Heart left ventricle (tissue), 13 donors: ENCODE data around the gene STYXL2.

Experiments
- CTCF ChIP-seq, 12 donors: fragments of 200-600 bp; sonication (generic) in 4 of 12; IDR thresholded peaks; one replicate each; pipeline versions ENCODE4 v1.5.0 to v1.8.0; 2018 to 2022; ENCODE audit warnings: antibody characterized with exemption in 12 of 12, mild to moderate bottlenecking in 5 of 12
- POLR2A ChIP-seq, 2 donors: fragments of 450-650 bp; IDR thresholded peaks; one replicate each; pipeline ENCODE4 v1.6.1; 2017; ENCODE audit warnings: antibody characterized with exemption in 2 of 2, mild to moderate bottlenecking in 2 of 2, moderate library complexity in 2 of 2
- donor health status: ischemic (EF 13 %, LVEDD 7.1; RV severe dilation, severe dysfunction).
- donor health status: DM: no; HTN: yes; CAD: no.
- donor health status: DM: no; HTN: no; CAD: no.
- donor health status: ischemic (EF 25% LVEDD 6.9; RV normal size, moderate dysfunction).
- donor health status: ischemic (EF 25% LVEDD 5.7; RV mildly dilated, moderate dysfunction).
- donor health status: ischemic (EF 35%, LVEDD 5.7; RV mildly dilated, moderate dysfunction).
- donor health status: nonischemic (EF 11% LVEDD 7.7; RV severe dilation, severe dysfunction).
- donor health status: DM: yes; HTN: yes; CAD: no.
- donor health status: PGD.
- donor health status: ischemic (EF 29% LVEDD 5.4; RV normal size, mild dysfunction).
- donor health status: nonischemic (EF 23%, LVEDD 6.1; RV moderate dilation, normal function).

GRCh38 chr1:167054531-167054930, 39.3 kb upstream of the STYXL2 start:
- TF ChIP-seq CTCF (IDR thresholded peaks at IDR 0.05) = no peak
- no peak for TF ChIP-seq POLR2A (IDR thresholded peaks at IDR 0.05)
